ENCODE data around the gene RPL32. TPM values are rescaled to one million over a fixed set of nuclear protein-coding genes. Genes with fewer than 3 reads are reported as not detected.

RPL32 gene
- total and polyA plus RNA-seq, 9 of the 15 experiments (the other 6 are each of a cell fraction or from before 2014, with no cell fraction given): 2,738 to 6,200 (median 4,286) TPM

DNA sequence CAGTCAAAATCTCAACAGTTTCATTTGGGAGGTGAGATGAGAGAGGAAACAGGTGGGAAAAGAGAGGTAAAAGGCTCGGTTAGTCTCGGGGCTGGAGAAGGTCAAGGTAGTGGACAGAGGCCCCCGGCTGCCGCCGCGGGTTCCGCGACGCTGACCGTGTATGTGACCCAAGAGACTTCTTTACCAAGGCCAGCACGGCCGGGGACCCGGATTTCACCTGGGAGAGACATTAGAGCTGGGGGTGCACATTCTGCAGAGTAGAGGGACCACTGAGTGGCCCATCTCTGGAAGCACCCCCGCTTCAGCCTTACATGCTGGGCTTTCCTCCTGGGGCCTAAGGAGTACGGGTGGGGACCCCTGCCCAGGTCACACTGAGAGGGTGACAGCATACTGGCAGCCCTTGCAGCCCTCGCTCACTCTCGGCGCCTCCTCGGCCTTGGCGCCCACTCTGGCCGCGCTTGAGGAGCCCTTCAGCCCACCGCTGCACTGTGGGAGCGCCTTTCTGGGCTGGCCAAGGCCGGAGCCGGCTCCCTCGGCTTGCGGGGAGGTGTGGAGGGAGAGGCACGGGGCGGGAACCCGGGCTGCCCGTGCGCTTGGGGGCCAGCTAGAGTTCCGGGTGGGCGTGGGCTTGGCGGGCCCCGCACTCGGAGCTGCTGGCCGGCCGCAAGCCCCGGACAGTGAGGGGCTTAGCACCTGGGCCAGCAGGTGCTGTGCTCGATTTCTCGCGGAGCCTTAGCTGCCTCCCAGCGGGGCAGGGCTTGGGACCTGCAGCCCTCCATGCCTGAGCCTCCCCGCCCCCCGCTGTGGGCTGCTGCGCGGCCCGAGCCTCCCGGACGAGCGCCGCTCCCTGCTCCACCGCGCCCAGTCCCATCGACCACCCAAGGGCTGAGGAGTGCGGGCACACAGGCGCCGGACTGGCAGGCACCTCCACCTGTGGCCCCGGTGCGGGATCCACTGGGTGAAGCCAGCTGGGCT, 41.3 kb upstream of the RPL32 start:
- Histone ChIP-seq H3K27me3 (ENCODE audit: control insufficient read depth in 2 of 2, insufficient read depth in 2 of 2, low read length in 2 of 2) (no peaks in the 10 kb centered on the region), H2AFZ (ENCODE audit: low read depth, low read length) (0 out of 2 replicates have a peak overlapping the region, but pooled peaks have one; percentile 83), H3K4me2 (ENCODE audit: insufficient read depth, low read length) (no peak overlapping the region), H3K79me2 (ENCODE audit: control insufficient read depth, insufficient read depth, low read length) (no peaks in the 10 kb centered on the region), H3K27ac (ENCODE audit: extremely low read depth, low read depth, low read length) (no peak overlapping the region), H3K36me3 (ENCODE audit: control insufficient read depth, insufficient read depth, low read length) (no peaks in the 10 kb centered on the region), H3K4me3 (no peak overlapping the region), H3K9ac (ENCODE audit: insufficient read depth in 1 of 2, low read depth in 2 of 2, low read length in 2 of 2) (no peak overlapping the region), H3K4me1 (replicated peaks in 1 of 2; ENCODE audit: control insufficient read depth in 2 of 2, insufficient read depth in 2 of 2, low read length in 2 of 2) (peaks cover 46 to 73% of the 10 kb centered on the region in 2 experiments), H3K9me3 (replicated peaks; ENCODE audit: control insufficient read depth, insufficient read depth, low read depth, low read length) (0 out of 2 replicates have a peak, but pooled peaks cover 3% of the 10 kb centered on the region), H3K9me1 (ENCODE audit: control insufficient read depth, insufficient read depth, low read length) (no peaks in the 10 kb centered on the region), H4K20me1 (replicated peaks; ENCODE audit: control insufficient read depth, insufficient read depth, low read length) (no peaks in the 10 kb centered on the region)
- DNase-seq (ENCODE audit: extremely low read depth in 1 of 4, low spot score in 3 of 4) (no peak), FAIRE-seq (no peak), ATAC-seq (no peak)
- intact Hi-C loops (cut with micrococcal nuclease): no loop called here
- no TSS peak for BruUV-seq (replicated peaks)
- WGBS (ENCODE audit: insufficient coverage, low coverage, missing lambda C conversion rate): 94% methylated on average over 44 of the region's 62 CpGs
- CTCF ChIA-PET (ENCODE audit: low intra/inter-chr PET ratio): no interaction called here
- in situ Hi-C loops (cut with MboI): loop anchor here (25.0 kb wide), 1 partner anchor 745 kb away; no protein-coding TSS in a partner anchor
- TF ChIP-seq, protein P1, sequence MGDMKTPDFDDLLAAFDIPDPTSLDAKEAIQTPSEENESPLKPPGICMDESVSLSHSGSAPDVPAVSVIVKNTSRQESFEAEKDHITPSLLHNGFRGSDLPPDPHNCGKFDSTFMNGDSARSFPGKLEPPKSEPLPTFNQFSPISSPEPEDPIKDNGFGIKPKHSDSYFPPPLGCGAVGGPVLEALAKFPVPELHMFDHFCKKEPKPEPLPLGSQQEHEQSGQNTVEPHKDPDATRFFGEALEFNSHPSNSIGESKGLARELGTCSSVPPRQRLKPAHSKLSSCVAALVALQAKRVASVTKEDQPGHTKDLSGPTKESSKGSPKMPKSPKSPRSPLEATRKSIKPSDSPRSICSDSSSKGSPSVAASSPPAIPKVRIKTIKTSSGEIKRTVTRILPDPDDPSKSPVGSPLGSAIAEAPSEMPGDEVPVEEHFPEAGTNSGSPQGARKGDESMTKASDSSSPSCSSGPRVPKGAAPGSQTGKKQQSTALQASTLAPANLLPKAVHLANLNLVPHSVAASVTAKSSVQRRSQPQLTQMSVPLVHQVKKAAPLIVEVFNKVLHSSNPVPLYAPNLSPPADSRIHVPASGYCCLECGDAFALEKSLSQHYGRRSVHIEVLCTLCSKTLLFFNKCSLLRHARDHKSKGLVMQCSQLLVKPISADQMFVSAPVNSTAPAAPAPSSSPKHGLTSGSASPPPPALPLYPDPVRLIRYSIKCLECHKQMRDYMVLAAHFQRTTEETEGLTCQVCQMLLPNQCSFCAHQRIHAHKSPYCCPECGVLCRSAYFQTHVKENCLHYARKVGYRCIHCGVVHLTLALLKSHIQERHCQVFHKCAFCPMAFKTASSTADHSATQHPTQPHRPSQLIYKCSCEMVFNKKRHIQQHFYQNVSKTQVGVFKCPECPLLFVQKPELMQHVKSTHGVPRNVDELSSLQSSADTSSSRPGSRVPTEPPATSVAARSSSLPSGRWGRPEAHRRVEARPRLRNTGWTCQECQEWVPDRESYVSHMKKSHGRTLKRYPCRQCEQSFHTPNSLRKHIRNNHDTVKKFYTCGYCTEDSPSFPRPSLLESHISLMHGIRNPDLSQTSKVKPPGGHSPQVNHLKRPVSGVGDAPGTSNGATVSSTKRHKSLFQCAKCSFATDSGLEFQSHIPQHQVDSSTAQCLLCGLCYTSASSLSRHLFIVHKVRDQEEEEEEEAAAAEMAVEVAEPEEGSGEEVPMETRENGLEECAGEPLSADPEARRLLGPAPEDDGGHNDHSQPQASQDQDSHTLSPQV (IDR thresholded peaks at IDR 0.05): no peak
- TF ChIP-seq, protein P2, sequence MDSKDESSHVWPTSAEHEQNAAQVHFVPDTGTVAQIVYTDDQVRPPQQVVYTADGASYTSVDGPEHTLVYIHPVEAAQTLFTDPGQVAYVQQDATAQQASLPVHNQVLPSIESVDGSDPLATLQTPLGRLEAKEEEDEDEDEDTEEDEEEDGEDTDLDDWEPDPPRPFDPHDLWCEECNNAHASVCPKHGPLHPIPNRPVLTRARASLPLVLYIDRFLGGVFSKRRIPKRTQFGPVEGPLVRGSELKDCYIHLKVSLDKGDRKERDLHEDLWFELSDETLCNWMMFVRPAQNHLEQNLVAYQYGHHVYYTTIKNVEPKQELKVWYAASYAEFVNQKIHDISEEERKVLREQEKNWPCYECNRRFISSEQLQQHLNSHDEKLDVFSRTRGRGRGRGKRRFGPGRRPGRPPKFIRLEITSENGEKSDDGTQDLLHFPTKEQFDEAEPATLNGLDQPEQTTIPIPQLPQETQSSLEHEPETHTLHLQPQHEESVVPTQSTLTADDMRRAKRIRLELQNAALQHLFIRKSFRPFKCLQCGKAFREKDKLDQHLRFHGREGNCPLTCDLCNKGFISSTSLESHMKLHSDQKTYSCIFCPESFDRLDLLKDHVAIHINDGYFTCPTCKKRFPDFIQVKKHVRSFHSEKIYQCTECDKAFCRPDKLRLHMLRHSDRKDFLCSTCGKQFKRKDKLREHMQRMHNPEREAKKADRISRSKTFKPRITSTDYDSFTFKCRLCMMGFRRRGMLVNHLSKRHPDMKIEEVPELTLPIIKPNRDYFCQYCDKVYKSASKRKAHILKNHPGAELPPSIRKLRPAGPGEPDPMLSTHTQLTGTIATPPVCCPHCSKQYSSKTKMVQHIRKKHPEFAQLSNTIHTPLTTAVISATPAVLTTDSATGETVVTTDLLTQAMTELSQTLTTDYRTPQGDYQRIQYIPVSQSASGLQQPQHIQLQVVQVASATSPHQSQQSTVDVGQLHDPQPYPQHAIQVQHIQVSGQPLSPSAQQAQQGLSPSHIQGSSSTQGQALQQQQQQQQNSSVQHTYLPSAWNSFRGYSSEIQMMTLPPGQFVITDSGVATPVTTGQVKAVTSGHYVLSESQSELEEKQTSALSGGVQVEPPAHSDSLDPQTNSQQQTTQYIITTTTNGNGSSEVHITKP (IDR thresholded peaks at IDR 0.05; ENCODE audit: partially characterized antibody): no peak
- TF ChIP-seq ETV6 (IDR thresholded peaks at IDR 0.05; ENCODE audit: borderline replicate concordance in 1 of 2, low read depth in 2 of 2, low read length in 1 of 2) (no peak), ETV6 (CRISPR knock-in tag; IDR thresholded peaks at IDR 0.05; ENCODE audit: borderline replicate concordance) (no peak)
- TF ChIP-seq, protein P3, sequence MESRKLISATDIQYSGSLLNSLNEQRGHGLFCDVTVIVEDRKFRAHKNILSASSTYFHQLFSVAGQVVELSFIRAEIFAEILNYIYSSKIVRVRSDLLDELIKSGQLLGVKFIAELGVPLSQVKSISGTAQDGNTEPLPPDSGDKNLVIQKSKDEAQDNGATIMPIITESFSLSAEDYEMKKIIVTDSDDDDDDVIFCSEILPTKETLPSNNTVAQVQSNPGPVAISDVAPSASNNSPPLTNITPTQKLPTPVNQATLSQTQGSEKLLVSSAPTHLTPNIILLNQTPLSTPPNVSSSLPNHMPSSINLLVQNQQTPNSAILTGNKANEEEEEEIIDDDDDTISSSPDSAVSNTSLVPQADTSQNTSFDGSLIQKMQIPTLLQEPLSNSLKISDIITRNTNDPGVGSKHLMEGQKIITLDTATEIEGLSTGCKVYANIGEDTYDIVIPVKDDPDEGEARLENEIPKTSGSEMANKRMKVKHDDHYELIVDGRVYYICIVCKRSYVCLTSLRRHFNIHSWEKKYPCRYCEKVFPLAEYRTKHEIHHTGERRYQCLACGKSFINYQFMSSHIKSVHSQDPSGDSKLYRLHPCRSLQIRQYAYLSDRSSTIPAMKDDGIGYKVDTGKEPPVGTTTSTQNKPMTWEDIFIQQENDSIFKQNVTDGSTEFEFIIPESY (CRISPR knock-in tag; IDR thresholded peaks at IDR 0.05): peak; percentile 32; the same call in 1 of the 2 replicates
- POLR2A ChIA-PET: interaction anchor here (0.7 to 0.8 kb wide), 2 partner anchors 11 to 49 kb away, joined by 3 read pairs; no protein-coding TSS in a partner anchor
